Astrocyte of the cerebellum (primary cell): ENCODE data around the gene PPP2R5C.

Experiments
- DNase-seq: peaks from one replicate; pipeline ENCODE4 v3.0.0-alpha.2; 2011; ENCODE audit warnings: low read depth
- H3K4me3 ChIP-seq: 2 replicates; pipeline ENCODE4 v1.5.1; 2011; ENCODE audit warnings: mild to moderate bottlenecking, low read depth, low read length, moderate library complexity
- in situ Hi-C: cut with HindIII; loops from 2 replicates; pipeline ENCODE4 v1.10.0; 2017; ENCODE audit warnings: low sequenced_read_pairs
- TF ChIP-seq, protein P1 (sequence below): IDR thresholded peaks from 2 replicates; pipeline ENCODE4 v1.5.1; 2012; ENCODE audit warnings: low read length, low read depth, moderate library complexity, mild to moderate bottlenecking; ENCODE audit errors: missing control alignments

PPP2R5C gene

DNA sequence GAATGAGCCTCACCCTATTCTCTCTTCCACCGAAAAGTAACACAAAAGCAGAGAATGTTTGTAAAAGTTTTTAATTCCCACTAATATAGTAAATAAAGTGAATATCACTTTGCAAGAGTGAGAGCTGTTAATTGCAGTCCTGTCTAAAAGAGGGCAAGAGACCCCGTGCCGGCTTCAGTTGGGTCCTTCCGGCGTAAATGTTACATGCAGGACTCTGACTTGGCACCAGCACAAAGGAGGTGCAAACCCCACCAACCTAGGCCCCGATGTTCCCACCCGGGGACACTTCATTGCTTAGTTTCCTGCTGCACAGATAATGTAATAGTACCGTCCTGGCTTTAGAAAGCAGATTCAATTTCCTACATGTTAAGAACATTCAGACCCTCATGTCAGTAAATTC is 136.9 kb downstream of the PPP2R5C start:
- in situ Hi-C loops, result loop anchor here (10.0 kb wide), 1 partner anchor 104 kb away; no protein-coding TSS in a partner anchor
- DNase-seq, result no peak
- TF ChIP-seq, protein P1, sequence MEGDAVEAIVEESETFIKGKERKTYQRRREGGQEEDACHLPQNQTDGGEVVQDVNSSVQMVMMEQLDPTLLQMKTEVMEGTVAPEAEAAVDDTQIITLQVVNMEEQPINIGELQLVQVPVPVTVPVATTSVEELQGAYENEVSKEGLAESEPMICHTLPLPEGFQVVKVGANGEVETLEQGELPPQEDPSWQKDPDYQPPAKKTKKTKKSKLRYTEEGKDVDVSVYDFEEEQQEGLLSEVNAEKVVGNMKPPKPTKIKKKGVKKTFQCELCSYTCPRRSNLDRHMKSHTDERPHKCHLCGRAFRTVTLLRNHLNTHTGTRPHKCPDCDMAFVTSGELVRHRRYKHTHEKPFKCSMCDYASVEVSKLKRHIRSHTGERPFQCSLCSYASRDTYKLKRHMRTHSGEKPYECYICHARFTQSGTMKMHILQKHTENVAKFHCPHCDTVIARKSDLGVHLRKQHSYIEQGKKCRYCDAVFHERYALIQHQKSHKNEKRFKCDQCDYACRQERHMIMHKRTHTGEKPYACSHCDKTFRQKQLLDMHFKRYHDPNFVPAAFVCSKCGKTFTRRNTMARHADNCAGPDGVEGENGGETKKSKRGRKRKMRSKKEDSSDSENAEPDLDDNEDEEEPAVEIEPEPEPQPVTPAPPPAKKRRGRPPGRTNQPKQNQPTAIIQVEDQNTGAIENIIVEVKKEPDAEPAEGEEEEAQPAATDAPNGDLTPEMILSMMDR, result no peak
- H3K4me3 ChIP-seq, result no peak overlapping the region

DNA sequence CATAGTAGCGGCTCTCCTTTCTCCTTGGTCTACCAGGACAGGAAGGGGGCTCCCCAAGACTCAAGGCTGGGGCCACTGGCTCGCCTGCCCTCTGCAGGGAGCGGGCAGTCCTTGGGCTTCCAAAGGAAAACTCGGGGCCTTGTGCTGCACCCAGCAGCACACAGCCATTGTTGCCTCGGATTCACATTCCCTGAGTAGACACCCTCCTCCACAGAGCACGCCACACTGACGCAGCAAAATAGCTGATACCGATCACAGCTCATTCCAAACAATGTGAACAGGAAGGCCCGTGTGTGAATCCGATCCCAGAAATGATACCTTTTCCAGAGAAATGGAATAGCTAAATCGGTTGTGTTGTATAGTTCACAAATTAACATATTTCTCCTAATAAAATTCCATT is 137.8 kb downstream of the PPP2R5C start:
- DNase-seq, result no peak
- TF ChIP-seq, protein P1, result no peak
- in situ Hi-C loops, result loop anchor here (10.0 kb wide), 1 partner anchor 104 kb away; no protein-coding TSS in a partner anchor
- no peak overlapping the region for H3K4me3 ChIP-seq

DNA sequence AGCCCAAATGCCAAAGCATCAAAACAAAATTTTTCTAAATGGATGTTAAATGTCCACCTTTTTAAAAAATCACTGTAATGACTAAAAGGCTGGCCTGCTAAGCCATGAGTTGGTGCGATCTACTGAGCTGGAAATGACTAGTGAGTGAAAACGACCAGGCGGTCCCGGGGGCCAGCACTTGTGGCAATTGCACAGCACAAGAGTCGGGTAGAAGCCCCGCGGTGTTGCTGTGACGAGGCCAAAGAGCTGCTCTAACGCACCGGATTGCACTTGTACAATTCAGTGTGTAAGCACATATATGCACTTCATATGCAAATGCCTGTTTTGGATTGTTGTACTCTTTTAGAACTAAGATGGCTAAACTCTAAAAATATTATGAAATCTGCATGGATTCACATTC is 138.7 kb downstream of the PPP2R5C start:
- in situ Hi-C loops, result no loop called here
- no peak for DNase-seq
- TF ChIP-seq, protein P1, result no peak
- no peak overlapping the region for H3K4me3 ChIP-seq

DNA sequence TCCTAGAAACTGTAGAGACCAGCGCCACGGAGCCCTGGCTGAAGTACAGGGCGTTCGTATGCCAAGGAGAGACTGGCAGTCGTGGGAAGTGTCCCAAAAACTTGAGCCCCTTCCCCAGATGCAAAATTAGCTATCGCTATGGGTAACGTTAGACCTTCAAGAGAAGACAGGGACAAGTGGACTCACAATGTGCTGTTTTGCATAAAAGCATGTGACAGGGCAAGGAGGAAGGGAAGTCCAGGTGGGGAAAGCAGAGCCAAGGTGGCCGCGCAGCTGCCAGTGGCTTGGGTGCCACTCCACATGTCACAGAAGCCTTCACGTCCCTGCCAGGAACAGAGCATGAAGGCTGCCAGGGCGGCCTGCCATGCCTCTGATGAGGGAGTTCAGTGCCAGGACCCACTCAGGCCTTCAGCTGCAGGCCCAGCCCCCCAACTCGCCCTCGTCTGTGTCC is 141.6 kb downstream of the PPP2R5C start:
- H3K4me3 ChIP-seq, result no peak overlapping the region
- TF ChIP-seq, protein P1, result no peak
- no peak for DNase-seq
- in situ Hi-C loops, result no loop called here

DNA sequence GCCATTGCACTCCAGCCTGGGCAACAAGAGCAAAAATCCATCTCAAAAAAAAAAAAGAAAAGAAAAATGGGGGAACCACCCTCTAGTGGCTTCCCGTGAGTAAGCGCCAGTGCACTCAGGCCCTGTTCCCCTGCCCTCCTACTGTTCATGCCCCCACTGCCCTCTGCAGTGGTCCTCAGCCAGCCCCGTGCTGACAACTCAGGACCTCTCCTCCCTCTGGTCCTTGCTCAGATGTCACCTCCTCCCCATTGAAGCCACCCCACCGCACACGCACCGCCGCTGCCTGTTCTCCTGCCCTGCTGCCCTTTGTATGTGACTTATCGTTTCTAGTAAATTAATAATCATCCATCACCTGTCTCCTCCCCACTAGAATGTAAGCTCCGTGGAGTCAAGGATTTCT is 144.1 kb downstream of the PPP2R5C start:
- in situ Hi-C loops, result no loop called here
- no peak overlapping the region for H3K4me3 ChIP-seq
- TF ChIP-seq, protein P1, result no peak
- no peak for DNase-seq

DNA sequence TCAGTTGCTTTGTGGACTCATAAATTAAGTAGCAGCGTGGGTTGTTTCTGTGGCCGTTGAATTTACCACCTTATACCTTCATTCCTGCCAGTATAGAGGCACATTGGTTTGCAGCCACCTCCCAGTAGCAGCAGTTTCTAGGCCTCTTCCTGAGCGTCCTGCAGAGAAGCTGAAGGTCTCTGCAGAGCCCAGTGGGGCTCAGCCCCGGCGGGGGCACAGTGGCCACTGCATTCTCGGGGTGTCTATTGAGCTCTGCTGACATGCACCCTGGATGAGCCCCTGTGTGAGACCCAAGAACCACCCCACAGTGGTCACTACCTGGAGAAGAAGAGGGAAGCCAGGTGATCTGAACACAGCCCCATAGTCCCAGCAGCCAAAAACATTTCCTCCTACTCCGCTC is 145.1 kb downstream of the PPP2R5C start:
- in situ Hi-C loops, result no loop called here
- TF ChIP-seq, protein P1, result no peak
- H3K4me3 ChIP-seq, result no peak overlapping the region
- no peak for DNase-seq

DNA sequence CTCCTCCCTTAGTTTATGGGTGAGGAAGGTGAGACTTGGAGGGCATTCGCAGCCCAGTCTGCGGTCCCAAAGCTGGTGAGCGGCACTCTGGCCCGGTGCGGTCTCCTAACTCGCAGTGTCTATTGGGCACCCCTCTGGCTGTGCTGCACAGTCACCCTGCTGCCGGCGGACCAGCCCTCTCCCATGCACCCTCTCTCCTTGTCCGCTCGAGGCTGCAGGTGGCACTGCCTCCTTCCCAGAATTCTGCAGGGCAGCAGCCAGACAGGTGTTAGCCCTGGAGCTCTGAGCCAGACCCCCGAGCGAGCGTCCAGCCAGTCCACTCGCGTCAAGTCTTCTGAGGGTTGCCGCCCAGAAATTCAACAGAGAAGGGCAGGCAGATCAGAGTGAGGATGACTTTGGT is 146.1 kb downstream of the PPP2R5C start:
- H3K4me3 ChIP-seq, result no peak overlapping the region
- TF ChIP-seq, protein P1, result no peak
- no peak for DNase-seq
- in situ Hi-C loops, result no loop called here
